Stimulated activated naive CD8-positive, alpha-beta T cell treated with anti-CD3 and anti-CD28 coated beads, Interleukin-15, Interleukin-2, amounts not matched to agents 100 ng/mL and 50 ng/mL, for 24 hours (primary cell): ENCODE measurements around the gene SULT1C2.

Source experiments
- H3K27ac Mint-ChIP-seq: one replicate; pipeline ENCODE4 v1.8.0; 2021; ENCODE audit warnings: mild to moderate bottlenecking, mixed read lengths
- H3K27me3 Mint-ChIP-seq: one replicate; pipeline ENCODE4 v1.8.0; 2021; ENCODE audit warnings: mixed read lengths
- H3K36me3 Mint-ChIP-seq: one replicate; pipeline ENCODE4 v1.8.0; 2021; ENCODE audit warnings: low read depth, mixed read lengths
- H3K4me1 Mint-ChIP-seq: one replicate; pipeline ENCODE4 v1.8.0; 2021; ENCODE audit warnings: low read depth, mixed read lengths
- H3K4me3 Mint-ChIP-seq: one replicate; pipeline ENCODE4 v1.8.0; 2021; ENCODE audit warnings: mild to moderate bottlenecking, mixed read lengths
- H3K9me3 Mint-ChIP-seq: one replicate; pipeline ENCODE4 v1.8.0; 2021; ENCODE audit warnings: mixed read lengths

SULT1C2 gene

GRCh38 chr2:108316033-108316432 is 27.3 kb downstream of the SULT1C2 start:
- Mint-ChIP-seq H3K36me3 (no peaks in the 10 kb centered on the region), H3K4me1 (no peaks in the 10 kb centered on the region), H3K27me3 (no peaks in the 10 kb centered on the region), H3K27ac (no peak overlapping the region), H3K4me3 (no peak overlapping the region), H3K9me3 (no peaks in the 10 kb centered on the region)

DNA sequence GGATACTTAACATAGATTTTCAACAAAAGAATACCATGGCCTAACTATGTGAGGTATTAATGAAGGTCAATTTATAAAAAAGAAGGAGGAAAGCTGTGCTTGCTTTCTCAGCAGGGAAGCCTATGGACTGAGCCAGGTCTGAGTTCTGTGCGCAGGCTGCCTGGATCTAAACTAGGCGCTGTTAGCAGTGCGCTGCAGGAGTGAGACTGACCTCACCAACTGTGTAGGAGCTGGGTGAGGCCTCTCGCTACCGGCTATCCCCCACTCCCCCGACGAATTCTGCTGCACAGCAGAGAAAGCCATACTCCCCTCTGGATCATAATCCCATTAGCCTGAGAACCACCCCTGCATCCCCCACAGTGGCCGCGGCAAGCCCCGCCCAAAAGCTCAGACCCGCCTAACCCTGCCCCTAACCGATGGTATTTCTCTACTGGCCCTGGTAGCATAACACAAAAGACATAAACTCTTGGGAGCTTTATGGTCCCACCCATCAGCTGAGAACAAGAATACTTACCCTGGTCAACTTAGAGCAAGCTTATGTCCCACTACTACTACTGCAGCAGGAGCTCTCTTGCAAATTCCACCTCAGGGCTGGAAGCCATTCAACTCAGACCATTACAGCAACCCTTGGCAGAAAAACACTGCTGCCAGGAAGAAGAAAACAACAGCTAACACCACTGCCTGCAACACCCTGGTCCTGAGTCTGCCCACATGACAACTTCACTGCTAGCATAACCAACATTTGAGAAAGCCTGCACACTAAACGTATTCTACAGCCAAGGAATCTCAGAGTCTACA is 28.0 kb downstream of the SULT1C2 start:
- no peak overlapping the region for H3K27ac Mint-ChIP-seq
- H3K36me3 Mint-ChIP-seq = no peaks in the 10 kb centered on the region
- no peaks in the 10 kb centered on the region for H3K27me3 Mint-ChIP-seq
- H3K9me3 Mint-ChIP-seq = no peaks in the 10 kb centered on the region
- no peak overlapping the region for H3K4me3 Mint-ChIP-seq
- H3K4me1 Mint-ChIP-seq = no peaks in the 10 kb centered on the region

GRCh38 chr2:108320326-108320922 is 31.7 kb downstream of the SULT1C2 start:
- Mint-ChIP-seq H3K27ac (no peak overlapping the region), H3K4me3 (no peak overlapping the region), H3K9me3 (no peaks in the 10 kb centered on the region), H3K4me1 (no peaks in the 10 kb centered on the region), H3K36me3 (no peaks in the 10 kb centered on the region), H3K27me3 (peaks cover 4% of the 10 kb centered on the region)

DNA sequence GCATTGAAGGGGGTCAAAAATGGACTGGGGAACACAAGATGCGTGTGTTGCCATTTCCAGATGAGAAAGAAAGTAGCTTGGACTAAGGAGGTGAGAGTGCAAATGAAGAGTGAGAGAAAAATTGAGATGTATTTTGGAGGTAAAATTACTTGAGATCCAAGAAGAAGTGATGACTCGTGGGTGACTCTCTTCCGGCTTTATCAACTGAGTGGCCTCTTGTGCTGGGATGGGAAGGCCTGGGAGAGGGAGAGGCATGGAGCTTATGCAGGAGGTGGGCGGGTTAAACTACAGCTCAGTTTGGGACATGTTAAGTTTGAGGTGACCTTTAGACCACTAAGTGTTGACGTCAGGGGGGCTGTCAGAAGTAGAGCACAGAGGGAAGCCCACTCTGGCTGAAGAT is 34.9 kb downstream of the SULT1C2 start:
- Mint-ChIP-seq H3K27ac (no peak overlapping the region), H3K4me3 (no peak overlapping the region), H3K4me1 (no peaks in the 10 kb centered on the region), H3K9me3 (no peaks in the 10 kb centered on the region), H3K36me3 (no peaks in the 10 kb centered on the region), H3K27me3 (peaks cover 4% of the 10 kb centered on the region)

GRCh38 chr2:108324531-108325255 is 36.0 kb downstream of the SULT1C2 start:
- H3K27ac Mint-ChIP-seq = no peak overlapping the region
- H3K4me1 Mint-ChIP-seq = no peaks in the 10 kb centered on the region
- H3K27me3 Mint-ChIP-seq = peaks cover 4% of the 10 kb centered on the region
- no peaks in the 10 kb centered on the region for H3K36me3 Mint-ChIP-seq
- H3K9me3 Mint-ChIP-seq = no peaks in the 10 kb centered on the region
- no peak overlapping the region for H3K4me3 Mint-ChIP-seq

- Mint-ChIP-seq H3K27me3 (peaks cover 4% of the 10 kb centered on the region), H3K9me3 (no peaks in the 10 kb centered on the region), H3K36me3 (no peaks in the 10 kb centered on the region), H3K27ac (no peak overlapping the region), H3K4me1 (no peaks in the 10 kb centered on the region), H3K4me3 (no peak overlapping the region)
Measured at GRCh38 chr2:108325756-108326155, 37.1 kb downstream of the SULT1C2 start.

GRCh38 chr2:108329771-108330170 is 41.1 kb downstream of the SULT1C2 start:
- Mint-ChIP-seq H3K36me3 (no peaks in the 10 kb centered on the region), H3K27ac (no peak overlapping the region)

GRCh38 chr2:108330979-108331378 is 42.3 kb downstream of the SULT1C2 start:
- Mint-ChIP-seq H3K27me3 (peaks cover 10% of the 10 kb centered on the region), H3K4me3 (no peak overlapping the region), H3K4me1 (no peaks in the 10 kb centered on the region), H3K36me3 (no peaks in the 10 kb centered on the region), H3K27ac (no peak overlapping the region), H3K9me3 (no peaks in the 10 kb centered on the region)

More at GRCh38 chr2:108329771-108330170, 41.1 kb downstream of the SULT1C2 start:
- Mint-ChIP-seq H3K4me1 (no peaks in the 10 kb centered on the region), H3K27me3 (peaks cover 2% of the 10 kb centered on the region), H3K4me3 (no peak overlapping the region), H3K9me3 (no peaks in the 10 kb centered on the region)

DNA sequence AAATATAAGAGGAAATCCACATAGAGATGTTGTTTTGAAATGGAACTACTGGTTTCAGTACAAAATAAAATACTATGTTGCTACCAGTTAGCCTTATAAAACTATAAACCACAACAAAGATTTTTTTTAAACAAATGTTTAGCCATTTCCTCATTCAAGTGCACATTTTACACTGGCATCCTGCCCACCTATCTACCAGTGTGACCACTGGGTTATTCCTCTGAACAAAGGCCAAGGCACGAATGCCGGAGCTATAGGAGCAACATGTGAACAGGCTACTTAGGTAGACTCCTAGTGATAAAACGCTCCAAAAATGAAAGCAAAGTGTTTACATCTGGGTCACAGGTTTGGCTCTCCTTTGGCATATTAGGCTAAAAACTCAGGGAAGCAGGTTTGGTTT is 57.3 kb downstream of the SULT1C2 start:
- Mint-ChIP-seq H3K27me3 (no peaks in the 10 kb centered on the region), H3K27ac (no peak overlapping the region), H3K36me3 (no peaks in the 10 kb centered on the region), H3K4me1 (no peaks in the 10 kb centered on the region), H3K9me3 (no peaks in the 10 kb centered on the region), H3K4me3 (no peak overlapping the region)

DNA sequence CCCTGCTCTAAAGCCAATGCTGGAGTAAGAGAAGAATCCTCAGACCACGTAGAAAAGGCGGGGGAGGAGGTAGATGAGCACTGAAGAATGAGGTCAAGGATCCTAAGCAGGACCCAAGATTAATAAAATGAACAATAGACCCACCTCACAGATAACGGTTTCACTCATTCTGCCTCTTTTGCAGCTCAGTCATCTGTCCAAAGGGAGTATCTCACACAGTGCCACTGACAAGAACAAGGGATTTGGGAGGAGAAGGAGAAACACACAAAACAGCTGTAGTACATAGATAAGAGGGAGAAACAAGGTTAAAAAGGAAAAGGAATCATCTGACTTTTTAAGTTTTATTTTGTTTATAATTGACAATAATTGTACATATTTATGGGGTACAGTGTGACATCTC is 58.1 kb downstream of the SULT1C2 start:
- no peaks in the 10 kb centered on the region for H3K9me3 Mint-ChIP-seq
- H3K4me3 Mint-ChIP-seq = no peak overlapping the region
- H3K4me1 Mint-ChIP-seq = no peaks in the 10 kb centered on the region

DNA sequence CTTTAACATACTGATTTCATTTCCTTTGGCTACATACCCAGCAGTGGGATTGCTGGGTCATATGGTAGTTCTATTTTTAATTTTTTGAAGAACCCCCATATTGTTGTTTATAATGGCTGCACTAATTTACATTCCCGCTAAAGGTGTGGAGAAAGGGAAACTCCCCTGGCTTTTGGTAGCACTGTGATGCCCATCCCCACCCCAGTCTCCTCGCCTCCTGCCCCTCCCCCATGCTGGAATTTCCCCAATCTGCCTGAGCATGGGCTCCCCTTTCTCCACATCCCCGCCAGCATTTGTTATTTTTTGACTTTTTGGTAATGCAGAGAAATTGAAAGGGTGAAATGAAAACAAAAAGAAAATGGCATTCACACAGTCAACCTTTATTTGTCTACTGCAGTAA is 59.1 kb downstream of the SULT1C2 start:
- Mint-ChIP-seq H3K4me1 (no peaks in the 10 kb centered on the region), H3K27ac (no peak overlapping the region), H3K9me3 (no peaks in the 10 kb centered on the region), H3K4me3 (no peak overlapping the region), H3K36me3 (no peaks in the 10 kb centered on the region), H3K27me3 (no peaks in the 10 kb centered on the region)

More for the DNA sequence above, 58.1 kb downstream of the SULT1C2 start:
- Mint-ChIP-seq H3K27ac (no peak overlapping the region), H3K27me3 (no peaks in the 10 kb centered on the region), H3K36me3 (no peaks in the 10 kb centered on the region)

- Mint-ChIP-seq H3K9me3 (no peaks in the 10 kb centered on the region), H3K36me3 (no peaks in the 10 kb centered on the region), H3K27me3 (no peaks in the 10 kb centered on the region), H3K4me3 (no peak overlapping the region), H3K4me1 (no peaks in the 10 kb centered on the region), H3K27ac (no peak overlapping the region)
Measured at GRCh38 chr2:108348816-108349570, 60.3 kb downstream of the SULT1C2 start.

GRCh38 chr2:108349571-108349928 is 60.9 kb downstream of the SULT1C2 start:
- Mint-ChIP-seq H3K9me3 (no peaks in the 10 kb centered on the region), H3K27ac (no peak overlapping the region), H3K36me3 (no peaks in the 10 kb centered on the region), H3K4me3 (no peak overlapping the region), H3K4me1 (no peaks in the 10 kb centered on the region), H3K27me3 (no peaks in the 10 kb centered on the region)

DNA sequence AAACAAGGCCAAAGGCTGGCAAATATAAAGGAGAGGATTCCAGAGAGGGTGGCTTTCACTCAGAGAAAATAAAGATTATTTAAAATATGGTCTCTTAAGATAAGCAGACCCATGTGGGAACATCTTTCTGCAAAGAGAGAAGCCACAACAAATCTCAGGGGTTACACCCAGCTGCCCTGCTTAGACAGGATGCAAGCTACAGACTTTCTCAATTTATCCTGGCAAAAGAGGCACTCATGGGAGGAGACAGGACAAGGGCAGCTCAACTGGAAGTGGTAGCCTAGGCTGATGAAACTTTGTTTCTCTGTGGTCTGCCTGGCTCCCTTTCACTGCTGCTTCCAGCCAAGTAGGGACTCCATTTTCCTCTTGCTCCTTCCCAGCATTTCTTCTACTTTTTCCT is 63.2 kb downstream of the SULT1C2 start:
- H3K4me1 Mint-ChIP-seq = no peaks in the 10 kb centered on the region
- no peaks in the 10 kb centered on the region for H3K36me3 Mint-ChIP-seq
- H3K9me3 Mint-ChIP-seq = no peaks in the 10 kb centered on the region
- no peak overlapping the region for H3K4me3 Mint-ChIP-seq
- no peak overlapping the region for H3K27ac Mint-ChIP-seq
- H3K27me3 Mint-ChIP-seq = peaks cover 9% of the 10 kb centered on the region

- H3K4me1 Mint-ChIP-seq = no peaks in the 10 kb centered on the region
- no peak overlapping the region for H3K27ac Mint-ChIP-seq
- H3K9me3 Mint-ChIP-seq = no peaks in the 10 kb centered on the region
- peaks cover 12% of the 10 kb centered on the region for H3K27me3 Mint-ChIP-seq
- H3K4me3 Mint-ChIP-seq = no peak overlapping the region
- no peaks in the 10 kb centered on the region for H3K36me3 Mint-ChIP-seq
Measured at GRCh38 chr2:108354136-108354535, 65.4 kb downstream of the SULT1C2 start.
